Caco-2 (cell line): ENCODE data around the gene FAM3D. TPM values are rescaled to one million over a fixed set of nuclear protein-coding genes. Genes with fewer than 3 reads are reported as not detected.

Experiments used
- BruUV-seq: library from RNA; stranded (reverse); fragments of 400-500 nt; replicated peaks from 2 replicates; lab custom pipeline; 2021; lab: Mats Ljungman, UMichigan
- CTCF ChIA-PET: fragments of 300-600 bp; sonication (Branson Sonifier 250); formaldehyde crosslinking; loops from one replicate; lab custom pipeline; 2022; ENCODE audit warnings: antibody characterized with exemption; lab: Charles Lee
- POLR2A ChIA-PET: fragments of 300-600 bp; sonication (Branson Sonifier 250); formaldehyde crosslinking; loops from one replicate; lab custom pipeline; 2022; ENCODE audit warnings: antibody characterized with exemption; lab: Charles Lee
- DNase-seq, 2 experiments: peaks; one replicate each; pipeline versions ENCODE4 v3.0.0 to v3.0.0-alpha.2; 2020 to 2022
- H3K27me3 ChIP-seq: replicated peaks from 2 replicates; pipeline ENCODE4 v1.6.0; 2011; ENCODE audit warnings: low read length; ENCODE audit not compliant: control insufficient read depth, insufficient read depth
- H3K36me3 ChIP-seq: 2 replicates; pipeline ENCODE4 v1.5.1; 2011; ENCODE audit warnings: low read length; ENCODE audit not compliant: control insufficient read depth, insufficient read depth
- H3K4me1 ChIP-seq: fragments of 250-450 bp; sonication (Bioruptor Pico); 2 replicates; pipeline ENCODE4 v1.5.1; 2020; ENCODE audit warnings: mild to moderate bottlenecking
- H3K4me3 ChIP-seq: 2 replicates; pipeline ENCODE4 v1.5.1; 2011; ENCODE audit warnings: low read depth, mild to moderate bottlenecking, control low read depth, low read length
- H3K9me3 ChIP-seq: fragments of 250-450 bp; sonication (Bioruptor Pico); 2 replicates; pipeline ENCODE4 v1.5.1; 2020; ENCODE audit warnings: mild to moderate bottlenecking, moderate library complexity
- H3K27ac Mint-ChIP-seq: one replicate; pipeline ENCODE4 v1.8.0; 2022; ENCODE audit warnings: mixed read lengths; ENCODE audit not compliant: unreplicated experiment
- H3K27me3 Mint-ChIP-seq: one replicate; pipeline ENCODE4 v1.8.0; 2022; ENCODE audit warnings: mixed read lengths; ENCODE audit not compliant: insufficient read depth, unreplicated experiment
- H3K36me3 Mint-ChIP-seq: one replicate; pipeline ENCODE4 v1.8.0; 2022; ENCODE audit warnings: mild to moderate bottlenecking, mixed read lengths; ENCODE audit not compliant: insufficient read depth, unreplicated experiment
- H3K4me1 Mint-ChIP-seq: one replicate; pipeline ENCODE4 v1.8.0; 2022; ENCODE audit warnings: low read depth, mixed read lengths; ENCODE audit not compliant: unreplicated experiment
- H3K4me3 Mint-ChIP-seq: one replicate; pipeline ENCODE4 v1.8.0; 2022; ENCODE audit warnings: mild to moderate bottlenecking, moderate library complexity, mixed read lengths; ENCODE audit not compliant: unreplicated experiment
- H3K9me3 Mint-ChIP-seq: one replicate; pipeline ENCODE4 v1.8.0; 2022; ENCODE audit warnings: mixed read lengths; ENCODE audit not compliant: unreplicated experiment
- intact Hi-C: fragments of 100-400 bp; cut with micrococcal nuclease; formaldehyde crosslinking; loops from one replicate; pipeline ENCODE4 v1.10.0; 2022; ENCODE audit not compliant: unreplicated experiment
- total RNA-seq: library from RNA; stranded (reverse); gene quantifications from 2 replicates; pipeline ENCODE4 v1.2.3, GENCODE V29; 2022
- TF ChIP-seq, protein P1 (sequence below), 2 experiments: fragments of 200-600 bp in 1 of 2; IDR thresholded peaks; 1 replicate in 1 of 2; 2 replicates in 1 of 2; pipeline versions ENCODE4 v1.5.1 to v1.8.0; 2011 to 2022; ENCODE audit warnings: antibody characterized with exemption in 1 of 2, control low read depth in 1 of 2, inconsistent platforms in 1 of 2, low read depth in 1 of 2, low read length in 1 of 2, mild to moderate bottlenecking in 1 of 2, moderate library complexity in 1 of 2; ENCODE audit not compliant: insufficient read depth in 1 of 2, severe bottlenecking in 1 of 2, unreplicated experiment in 1 of 2

Gene FAM3D
- total RNA-seq, 1 experiment from 2014 or later = not detected

DNA sequence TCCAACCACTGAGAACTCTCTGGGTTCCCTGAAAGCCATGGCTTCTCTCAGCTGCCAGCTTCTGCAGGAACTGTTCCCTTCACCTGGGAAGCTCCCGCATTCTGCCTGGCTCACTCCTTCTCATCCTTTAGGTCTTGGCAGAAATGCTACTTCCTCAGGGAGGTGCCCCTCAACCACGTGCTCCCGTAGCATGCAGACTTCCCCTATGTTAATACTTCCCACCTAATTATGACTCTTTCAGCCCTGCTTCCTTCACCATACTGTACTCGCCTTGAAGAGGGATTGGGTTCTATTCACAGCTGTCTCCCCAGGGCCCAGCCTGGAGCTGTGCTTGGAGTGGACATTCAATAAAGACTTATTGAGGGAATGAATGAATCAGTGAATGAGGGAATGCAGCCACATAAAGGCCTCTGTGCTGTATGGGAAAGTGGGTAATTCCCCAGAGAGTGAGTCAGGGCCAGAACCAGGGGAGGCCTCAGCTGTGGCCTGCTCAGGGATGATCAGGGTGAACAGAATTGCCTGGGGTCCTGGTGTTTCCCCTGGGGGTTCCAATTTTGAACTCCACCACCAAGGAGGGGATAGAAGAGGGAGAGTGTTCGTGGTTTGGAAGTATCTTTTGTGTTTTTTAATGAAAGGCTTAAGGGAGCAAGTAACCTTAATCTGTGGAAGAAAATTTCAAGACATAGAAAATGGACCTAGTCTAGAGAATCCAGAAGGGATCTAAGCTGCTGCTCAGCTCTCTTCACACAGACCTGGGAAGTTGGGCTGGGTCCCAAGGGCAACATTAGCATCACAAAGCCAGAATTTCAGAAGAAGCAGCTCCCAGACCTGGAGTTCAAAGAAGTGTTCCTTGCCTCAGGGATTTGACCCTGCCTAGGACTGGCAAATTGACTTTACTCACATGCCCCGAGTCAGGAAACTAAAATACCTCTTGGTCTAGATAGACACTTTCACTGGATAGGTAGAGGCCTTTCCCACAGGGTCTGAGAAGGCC is 74.8 kb downstream of the FAM3D start:
- TF ChIP-seq, protein P1, sequence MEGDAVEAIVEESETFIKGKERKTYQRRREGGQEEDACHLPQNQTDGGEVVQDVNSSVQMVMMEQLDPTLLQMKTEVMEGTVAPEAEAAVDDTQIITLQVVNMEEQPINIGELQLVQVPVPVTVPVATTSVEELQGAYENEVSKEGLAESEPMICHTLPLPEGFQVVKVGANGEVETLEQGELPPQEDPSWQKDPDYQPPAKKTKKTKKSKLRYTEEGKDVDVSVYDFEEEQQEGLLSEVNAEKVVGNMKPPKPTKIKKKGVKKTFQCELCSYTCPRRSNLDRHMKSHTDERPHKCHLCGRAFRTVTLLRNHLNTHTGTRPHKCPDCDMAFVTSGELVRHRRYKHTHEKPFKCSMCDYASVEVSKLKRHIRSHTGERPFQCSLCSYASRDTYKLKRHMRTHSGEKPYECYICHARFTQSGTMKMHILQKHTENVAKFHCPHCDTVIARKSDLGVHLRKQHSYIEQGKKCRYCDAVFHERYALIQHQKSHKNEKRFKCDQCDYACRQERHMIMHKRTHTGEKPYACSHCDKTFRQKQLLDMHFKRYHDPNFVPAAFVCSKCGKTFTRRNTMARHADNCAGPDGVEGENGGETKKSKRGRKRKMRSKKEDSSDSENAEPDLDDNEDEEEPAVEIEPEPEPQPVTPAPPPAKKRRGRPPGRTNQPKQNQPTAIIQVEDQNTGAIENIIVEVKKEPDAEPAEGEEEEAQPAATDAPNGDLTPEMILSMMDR (IDR thresholded peaks at IDR 0.05; ENCODE audit: insufficient read depth in 1 of 2, low read depth in 1 of 2, low read length in 1 of 2, severe bottlenecking in 1 of 2, unreplicated experiment in 1 of 2) = no peak
- intact Hi-C loops = no loop called here

DNA sequence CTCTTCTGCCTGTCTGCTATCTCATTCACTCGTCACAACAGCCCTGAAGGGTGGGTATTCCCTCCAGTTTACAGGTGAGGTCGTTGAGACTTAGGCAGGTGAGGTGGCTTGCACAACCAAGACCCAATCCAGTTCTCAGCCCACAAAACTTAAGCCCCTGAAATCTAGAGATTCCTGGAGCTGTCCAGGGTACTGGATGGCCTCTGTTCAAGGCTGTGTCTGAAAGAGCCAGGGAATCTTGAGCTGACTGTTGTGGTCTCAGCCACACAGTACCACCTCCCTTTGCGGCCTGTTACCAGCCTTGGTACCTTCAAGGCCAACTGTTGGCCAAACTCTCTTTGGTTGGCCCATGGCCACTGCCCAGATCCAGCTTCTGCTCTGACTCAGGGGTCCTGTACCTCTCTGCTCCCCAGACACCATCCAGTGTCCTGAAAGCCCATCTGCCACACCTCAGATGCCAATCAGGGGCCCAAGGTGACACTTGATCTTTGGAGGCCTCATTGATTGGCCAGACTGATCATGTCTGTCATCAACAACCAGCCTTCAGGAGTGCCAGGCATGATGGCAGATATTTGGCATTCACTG is 78.5 kb downstream of the FAM3D start:
- intact Hi-C loops = no loop called here
- peaks cover 5% of the 10 kb centered on the region for H3K27me3 Mint-ChIP-seq
- peak; percentile 46 to 65 for DNase-seq
- TF ChIP-seq, protein P1 (IDR thresholded peaks at IDR 0.05; ENCODE audit: insufficient read depth in 1 of 2, low read depth in 1 of 2, low read length in 1 of 2, severe bottlenecking in 1 of 2, unreplicated experiment in 1 of 2) = no peak
- H3K4me1 ChIP-seq = no peaks in the 10 kb centered on the region
- no peaks in the 10 kb centered on the region for H3K36me3 Mint-ChIP-seq
- H3K36me3 ChIP-seq = no peaks in the 10 kb centered on the region
- ChIA-PET CTCF (interaction anchor here (0.6 to 0.9 kb wide), 3 partner anchors 20 to 42 kb away, joined by 3 to 5 read pairs (median 3); no protein-coding TSS in a partner anchor), POLR2A (no interaction called here)
- no peaks in the 10 kb centered on the region for H3K4me1 Mint-ChIP-seq
- no peak overlapping the region for H3K4me3 ChIP-seq
- H3K27me3 ChIP-seq = no peaks in the 10 kb centered on the region; the same call in none of the 2 replicates
- no peak overlapping the region for H3K4me3 Mint-ChIP-seq
- H3K9me3 Mint-ChIP-seq = peaks cover 6% of the 10 kb centered on the region
- no peaks in the 10 kb centered on the region for H3K9me3 ChIP-seq
- H3K27ac Mint-ChIP-seq = no peak overlapping the region
- BruUV-seq = no TSS peak

More for the DNA sequence above, 74.8 kb downstream of the FAM3D start:
- no peak overlapping the region for H3K4me3 ChIP-seq
- no peaks in the 10 kb centered on the region for H3K36me3 ChIP-seq
- ChIA-PET POLR2A (no interaction called here), CTCF (no interaction called here)
- no peak overlapping the region for H3K4me3 Mint-ChIP-seq
- BruUV-seq = no TSS peak
- H3K9me3 ChIP-seq = no peaks in the 10 kb centered on the region
- H3K27me3 Mint-ChIP-seq = no peaks in the 10 kb centered on the region
- DNase-seq = no peak
- no peaks in the 10 kb centered on the region for H3K4me1 Mint-ChIP-seq
- no peaks in the 10 kb centered on the region for H3K9me3 Mint-ChIP-seq
- H3K36me3 Mint-ChIP-seq = no peaks in the 10 kb centered on the region
- no peak overlapping the region for H3K27ac Mint-ChIP-seq
- no peaks in the 10 kb centered on the region for H3K27me3 ChIP-seq
- no peaks in the 10 kb centered on the region for H3K4me1 ChIP-seq

DNA sequence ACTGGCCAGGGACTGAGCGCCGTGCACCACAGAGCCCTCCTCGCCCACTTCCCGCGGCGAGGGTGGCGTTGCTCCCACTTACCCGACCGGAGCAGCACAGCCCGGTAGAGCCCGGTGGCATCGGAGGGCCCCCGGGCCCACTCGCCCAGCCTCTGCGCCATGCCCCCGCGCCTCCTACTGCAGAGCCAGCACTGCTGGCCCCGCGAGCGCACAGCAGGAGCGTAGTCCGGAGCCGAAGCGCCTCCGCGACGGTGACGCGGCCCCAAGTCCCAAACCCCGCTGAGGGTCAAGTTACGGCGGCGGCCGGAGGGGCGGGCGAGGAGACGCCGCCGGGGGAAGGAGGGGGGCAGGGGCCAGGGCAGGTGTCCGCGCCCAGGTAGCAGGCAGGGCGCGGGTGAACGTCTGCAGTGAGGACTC is 79.8 kb downstream of the FAM3D start:
- intact Hi-C loops = no loop called here
- ChIA-PET POLR2A (no interaction called here), CTCF (no interaction called here)
- H3K36me3 Mint-ChIP-seq = no peaks in the 10 kb centered on the region
- no peaks in the 10 kb centered on the region for H3K4me1 ChIP-seq
- peaks cover 5% of the 10 kb centered on the region for H3K27me3 Mint-ChIP-seq
- H3K4me1 Mint-ChIP-seq = peaks cover under 1% of the 10 kb centered on the region
- H3K27ac Mint-ChIP-seq = no peak overlapping the region
- H3K9me3 ChIP-seq = no peaks in the 10 kb centered on the region
- H3K27me3 ChIP-seq = no peaks in the 10 kb centered on the region; the same call in none of the 2 replicates
- no TSS peak for BruUV-seq
- H3K4me3 ChIP-seq = no peak overlapping the region
- TF ChIP-seq, protein P1 (IDR thresholded peaks at IDR 0.05; ENCODE audit: insufficient read depth in 1 of 2, low read depth in 1 of 2, low read length in 1 of 2, severe bottlenecking in 1 of 2, unreplicated experiment in 1 of 2) = no peak
- H3K9me3 Mint-ChIP-seq = peaks cover 6% of the 10 kb centered on the region
- H3K36me3 ChIP-seq = no peaks in the 10 kb centered on the region
- DNase-seq = no peak
- no peak overlapping the region for H3K4me3 Mint-ChIP-seq
